RPMI8226 (cell line): ENCODE data around the gene MRPS24.
"Not testable (repeated sequence)": the region's sequence is repeated elsewhere in the genome, so short reads cannot be mapped to it uniquely, and the experiment has no call there.

ENCODE experiments used
- DNase-seq: peaks from one replicate; pipeline ENCODE4 v3.0.0-alpha.2; 2015

MRPS24 gene

DNA sequence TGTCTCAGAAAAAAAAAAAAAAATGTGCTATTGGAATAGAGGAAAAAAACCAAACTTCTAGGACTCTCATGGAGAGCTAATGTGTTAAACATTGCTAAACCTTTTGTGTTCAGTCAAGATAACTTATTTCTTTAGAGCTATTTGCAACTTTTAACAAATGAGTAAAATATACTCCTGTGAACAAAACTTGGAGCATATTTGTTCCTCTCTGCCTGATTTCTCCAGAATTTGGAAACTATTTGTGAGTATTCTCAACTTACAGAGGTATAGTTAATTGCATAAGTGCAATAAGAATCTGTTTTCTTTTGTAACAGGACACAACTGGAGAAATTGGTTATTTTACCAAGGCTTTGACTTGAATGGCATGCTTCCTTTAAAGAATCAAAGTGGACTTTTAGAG lies 38.4 kb downstream of the MRPS24 start:
- not testable (repeated sequence) for DNase-seq

DNA sequence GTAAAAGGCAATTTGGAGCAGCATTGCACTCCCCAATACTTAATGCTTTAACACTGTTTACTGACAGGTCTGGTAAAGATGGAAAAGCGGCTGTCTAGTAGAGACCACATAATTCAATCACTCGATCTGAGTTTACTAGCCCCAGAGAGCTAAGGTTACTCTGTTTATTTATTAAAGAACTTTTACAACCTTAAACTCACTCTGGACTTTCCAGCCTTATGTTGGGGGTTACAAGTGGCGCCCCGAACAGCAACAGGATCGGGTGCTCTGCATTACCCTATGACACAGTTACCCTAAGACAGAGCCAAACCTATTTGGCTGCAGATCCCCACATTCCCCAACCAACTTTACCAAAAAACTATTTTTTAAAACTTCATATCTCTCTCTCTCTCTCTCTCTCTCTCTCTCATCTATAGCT lies 43.9 kb downstream of the MRPS24 start:
- DNase-seq = no peak

DNA sequence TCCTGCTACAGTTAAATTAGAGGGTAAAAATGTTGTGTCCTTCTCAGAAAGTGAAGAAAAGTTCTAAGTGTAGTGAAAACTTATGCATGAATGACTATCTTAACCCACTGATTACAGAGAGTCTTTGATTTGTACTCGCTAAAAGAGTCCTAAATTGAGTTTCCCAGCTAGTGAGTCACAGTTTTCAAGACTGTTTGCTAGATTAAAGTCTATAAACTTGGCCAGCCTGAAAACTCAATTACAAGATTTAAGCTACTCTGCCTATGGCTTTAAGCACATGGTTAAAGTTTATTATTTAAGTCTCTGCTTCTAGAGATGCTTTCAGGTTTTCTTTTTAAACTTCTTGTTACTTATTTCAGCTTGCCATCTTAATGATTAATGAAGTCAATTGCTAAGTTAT lies 44.4 kb downstream of the MRPS24 start:
- no peak for DNase-seq

DNA sequence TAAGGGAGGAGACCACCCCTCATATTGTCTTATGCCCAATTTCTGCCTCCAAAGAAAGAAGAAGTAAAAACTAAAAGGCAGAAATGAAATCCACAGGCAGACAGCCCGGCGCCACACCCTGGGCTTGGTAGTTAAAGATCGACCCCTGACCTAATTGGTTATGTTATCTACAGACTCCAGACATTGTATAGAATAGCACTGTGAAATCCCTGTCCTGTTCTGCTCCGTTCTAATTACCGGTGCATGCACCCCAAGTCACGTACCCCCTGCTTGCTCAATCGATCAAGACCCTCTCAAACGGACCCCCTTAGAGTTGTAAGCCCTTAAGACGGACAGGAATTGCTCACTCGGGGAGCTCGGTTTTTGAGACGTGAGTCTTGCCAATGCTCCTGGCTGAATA lies 44.8 kb downstream of the MRPS24 start:
- not testable (repeated sequence) for DNase-seq

DNA sequence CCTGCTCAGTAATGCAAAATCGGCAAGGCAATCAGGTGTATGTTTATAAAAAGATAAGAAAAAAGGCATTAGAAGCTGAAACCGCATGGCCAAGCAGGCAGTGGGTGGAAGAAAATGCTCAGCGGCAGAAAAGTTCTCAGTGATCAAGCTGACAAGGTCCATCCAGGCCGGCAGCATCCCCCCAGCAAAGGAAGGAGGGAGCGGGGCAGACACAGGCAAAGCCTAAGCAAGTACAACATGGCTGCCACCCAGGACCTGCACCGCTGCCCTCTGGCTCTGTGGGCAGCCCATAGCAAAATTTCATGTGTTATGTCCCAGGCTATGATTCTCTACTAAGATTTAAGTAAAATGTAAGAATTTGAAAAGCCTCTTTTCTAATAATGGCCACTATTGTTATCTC lies 45.4 kb downstream of the MRPS24 start:
- DNase-seq = no peak

DNA sequence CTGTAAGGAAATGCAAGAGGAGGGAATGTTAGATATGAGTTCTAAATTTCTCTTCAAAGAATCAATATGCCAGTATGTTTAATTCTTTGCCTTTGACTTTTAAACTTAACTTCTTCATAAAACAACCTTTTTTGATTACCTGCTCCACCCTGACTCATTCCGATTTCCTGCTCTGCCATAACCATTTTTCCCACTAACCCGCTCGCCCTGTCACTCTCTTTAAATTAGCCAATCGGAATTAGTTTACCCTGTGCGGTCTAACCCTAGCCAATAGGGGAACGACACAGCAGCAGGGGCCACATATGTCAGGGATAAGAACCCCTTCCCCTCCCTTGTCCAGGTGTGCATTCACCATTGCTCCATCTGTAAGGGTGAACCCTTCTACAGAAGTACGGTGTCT lies 45.9 kb downstream of the MRPS24 start:
- DNase-seq = not testable (repeated sequence)
